Nephron progenitor cell (in vitro differentiated cells): Measurements from ENCODE around the gene TIAM1.

Experiments used
- DNase-seq: peaks from one replicate; pipeline ENCODE4 v3.0.0; 2021
- H3K27ac Mint-ChIP-seq: 2 replicates; pipeline ENCODE4 v1.8.0; 2021; ENCODE audit warnings: mild to moderate bottlenecking, moderate library complexity, mixed read lengths
- H3K27me3 Mint-ChIP-seq: 2 replicates; pipeline ENCODE4 v1.8.0; 2021; ENCODE audit warnings: mild to moderate bottlenecking, low read depth, mixed read lengths; ENCODE audit not compliant: poor library complexity
- H3K36me3 Mint-ChIP-seq: 2 replicates; pipeline ENCODE4 v1.8.0; 2021; ENCODE audit warnings: low read depth, mixed read lengths
- H3K4me1 Mint-ChIP-seq: 2 replicates; pipeline ENCODE4 v1.8.0; 2021; ENCODE audit warnings: mixed read lengths
- H3K4me3 Mint-ChIP-seq: 2 replicates; pipeline ENCODE4 v1.8.0; 2021; ENCODE audit warnings: mild to moderate bottlenecking, moderate library complexity, mixed read lengths
- H3K9me3 Mint-ChIP-seq: 2 replicates; pipeline ENCODE4 v1.8.0; 2021; ENCODE audit warnings: mild to moderate bottlenecking, moderate library complexity, mixed read lengths
- TF ChIP-seq, protein P1 (sequence below): fragments of 200-600 bp; sonication (generic); IDR thresholded peaks from 2 replicates; pipeline ENCODE4 v1.5.0; 2021; ENCODE audit warnings: antibody characterized with exemption

The TIAM1 gene

DNA sequence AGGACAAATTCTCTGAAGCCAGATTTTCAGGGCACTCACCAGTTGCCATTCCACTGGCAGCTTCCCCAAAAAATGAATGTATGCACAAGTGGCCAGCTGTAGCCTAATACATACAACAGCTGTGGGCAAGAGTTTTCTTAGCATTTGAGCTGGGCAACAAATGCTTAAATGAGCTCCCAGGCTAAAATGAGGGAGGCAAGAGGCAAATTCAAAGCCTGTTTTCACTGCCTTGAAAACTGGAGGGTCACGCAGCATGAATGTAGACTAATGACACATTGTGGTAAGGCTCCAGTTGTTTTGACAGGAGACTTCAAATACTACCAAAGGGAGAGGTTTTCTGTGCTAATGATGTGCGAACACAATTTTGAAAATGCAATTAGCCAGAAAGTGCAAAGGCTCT is 88.2 kb downstream of the TIAM1 start:
- no peak overlapping the region for H3K27ac Mint-ChIP-seq
- H3K4me1 Mint-ChIP-seq: peaks cover 27% of the 10 kb centered on the region
- TF ChIP-seq, protein P1, sequence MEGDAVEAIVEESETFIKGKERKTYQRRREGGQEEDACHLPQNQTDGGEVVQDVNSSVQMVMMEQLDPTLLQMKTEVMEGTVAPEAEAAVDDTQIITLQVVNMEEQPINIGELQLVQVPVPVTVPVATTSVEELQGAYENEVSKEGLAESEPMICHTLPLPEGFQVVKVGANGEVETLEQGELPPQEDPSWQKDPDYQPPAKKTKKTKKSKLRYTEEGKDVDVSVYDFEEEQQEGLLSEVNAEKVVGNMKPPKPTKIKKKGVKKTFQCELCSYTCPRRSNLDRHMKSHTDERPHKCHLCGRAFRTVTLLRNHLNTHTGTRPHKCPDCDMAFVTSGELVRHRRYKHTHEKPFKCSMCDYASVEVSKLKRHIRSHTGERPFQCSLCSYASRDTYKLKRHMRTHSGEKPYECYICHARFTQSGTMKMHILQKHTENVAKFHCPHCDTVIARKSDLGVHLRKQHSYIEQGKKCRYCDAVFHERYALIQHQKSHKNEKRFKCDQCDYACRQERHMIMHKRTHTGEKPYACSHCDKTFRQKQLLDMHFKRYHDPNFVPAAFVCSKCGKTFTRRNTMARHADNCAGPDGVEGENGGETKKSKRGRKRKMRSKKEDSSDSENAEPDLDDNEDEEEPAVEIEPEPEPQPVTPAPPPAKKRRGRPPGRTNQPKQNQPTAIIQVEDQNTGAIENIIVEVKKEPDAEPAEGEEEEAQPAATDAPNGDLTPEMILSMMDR: no peak
- no peaks in the 10 kb centered on the region for H3K27me3 Mint-ChIP-seq
- no peak overlapping the region for H3K4me3 Mint-ChIP-seq
- no peaks in the 10 kb centered on the region for H3K9me3 Mint-ChIP-seq
- no peak for DNase-seq
- H3K36me3 Mint-ChIP-seq: peaks cover 11% of the 10 kb centered on the region

DNA sequence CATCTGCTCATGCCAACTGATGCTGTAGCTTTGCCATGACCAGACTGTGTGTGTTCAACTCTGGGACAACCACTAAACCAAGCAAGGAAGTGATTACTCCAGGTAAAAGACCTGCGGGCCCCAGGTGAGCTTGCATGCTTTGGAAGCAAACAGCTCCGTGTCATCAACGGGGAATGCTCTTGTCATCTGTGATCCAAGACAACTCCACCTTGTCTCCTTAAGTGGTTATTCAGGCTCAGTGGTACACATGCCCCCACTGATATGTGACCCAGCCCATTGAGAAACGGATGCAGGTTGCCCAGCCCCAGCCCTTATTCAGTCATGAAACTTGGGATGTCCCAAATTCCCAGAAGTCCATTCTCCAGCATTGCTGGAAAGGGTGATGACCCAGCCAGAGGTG is 89.0 kb downstream of the TIAM1 start:
- H3K9me3 Mint-ChIP-seq: no peaks in the 10 kb centered on the region
- TF ChIP-seq, protein P1: no peak
- peaks cover 17% of the 10 kb centered on the region for H3K36me3 Mint-ChIP-seq
- H3K27ac Mint-ChIP-seq: no peak overlapping the region
- H3K27me3 Mint-ChIP-seq: no peaks in the 10 kb centered on the region
- DNase-seq: no peak
- H3K4me3 Mint-ChIP-seq: no peak overlapping the region
- peaks cover 27% of the 10 kb centered on the region for H3K4me1 Mint-ChIP-seq

DNA sequence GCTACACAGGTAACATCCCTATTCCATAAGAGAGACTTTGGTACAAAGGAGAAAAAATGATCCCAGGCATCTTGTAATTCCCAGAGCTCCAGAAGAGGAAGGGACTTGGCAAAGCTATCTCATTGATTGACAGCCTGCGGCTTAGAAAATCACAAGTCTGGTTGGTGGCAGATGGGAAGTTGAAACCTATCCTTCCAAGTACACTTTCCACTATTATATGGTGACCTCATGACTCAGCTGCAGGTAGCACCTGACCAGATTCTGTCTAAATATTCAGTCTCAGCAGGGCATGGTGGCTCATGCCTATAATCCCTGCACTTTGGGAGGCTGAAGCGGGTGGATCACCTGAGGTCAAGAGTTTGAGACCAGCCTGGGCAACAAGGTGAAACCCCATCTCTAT is 89.9 kb downstream of the TIAM1 start:
- Mint-ChIP-seq H3K27me3 (no peaks in the 10 kb centered on the region), H3K4me3 (no peak overlapping the region), H3K27ac (no peak overlapping the region), H3K9me3 (no peaks in the 10 kb centered on the region), H3K4me1 (peaks cover 27% of the 10 kb centered on the region), H3K36me3 (peaks cover 24% of the 10 kb centered on the region)
- no peak for DNase-seq
- TF ChIP-seq, protein P1: no peak

DNA sequence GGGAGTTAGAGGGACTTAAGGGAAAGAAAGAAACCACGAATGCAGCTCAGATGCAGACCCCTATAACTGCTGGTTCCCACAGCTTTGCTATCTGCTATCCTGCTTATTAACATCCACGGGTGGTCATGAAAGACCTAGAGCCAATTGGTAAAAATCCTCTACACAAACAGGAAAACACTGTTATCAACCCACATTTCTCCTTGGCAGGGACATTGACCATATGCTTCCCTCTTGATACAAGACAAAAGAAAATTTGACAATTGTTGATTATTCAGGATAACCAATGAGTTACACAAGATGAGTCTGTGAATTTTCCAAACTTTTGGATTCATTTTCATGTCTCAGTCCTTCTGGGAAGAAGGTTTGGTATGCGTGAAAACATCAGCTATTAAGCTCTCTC is 90.4 kb downstream of the TIAM1 start:
- H3K27me3 Mint-ChIP-seq: no peaks in the 10 kb centered on the region
- H3K9me3 Mint-ChIP-seq: no peaks in the 10 kb centered on the region
- no peak for DNase-seq
- H3K4me1 Mint-ChIP-seq: peaks cover 27% of the 10 kb centered on the region
- H3K36me3 Mint-ChIP-seq: peaks cover 29% of the 10 kb centered on the region
- H3K27ac Mint-ChIP-seq: no peak overlapping the region
- H3K4me3 Mint-ChIP-seq: no peak overlapping the region
- TF ChIP-seq, protein P1: no peak

DNA sequence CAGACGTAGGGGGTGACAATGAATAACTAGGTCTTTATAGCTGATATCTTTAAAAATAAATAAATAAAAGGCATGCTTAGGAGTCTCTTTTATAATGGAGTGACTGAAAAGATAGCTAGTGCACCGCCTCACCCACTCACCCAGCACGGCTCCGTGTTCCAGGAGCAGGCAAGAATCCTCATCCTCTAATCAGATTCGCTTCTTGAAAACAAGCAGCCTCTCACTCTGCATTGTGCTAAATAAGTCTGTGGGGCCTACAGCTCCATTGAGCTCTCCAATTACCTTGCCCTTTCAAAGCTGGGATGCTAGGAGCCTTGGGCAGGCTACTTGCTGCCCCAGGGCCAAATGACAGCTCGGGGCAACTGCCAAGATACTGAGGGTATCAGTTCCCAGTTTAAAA is 91.5 kb downstream of the TIAM1 start:
- no peak for DNase-seq
- TF ChIP-seq, protein P1: no peak
- H3K27me3 Mint-ChIP-seq: no peaks in the 10 kb centered on the region
- H3K4me1 Mint-ChIP-seq: peaks cover 20% of the 10 kb centered on the region
- H3K36me3 Mint-ChIP-seq: peaks cover 40% of the 10 kb centered on the region
- H3K4me3 Mint-ChIP-seq: no peak overlapping the region
- H3K9me3 Mint-ChIP-seq: no peaks in the 10 kb centered on the region
- H3K27ac Mint-ChIP-seq: peak overlapping the region; percentile 11

DNA sequence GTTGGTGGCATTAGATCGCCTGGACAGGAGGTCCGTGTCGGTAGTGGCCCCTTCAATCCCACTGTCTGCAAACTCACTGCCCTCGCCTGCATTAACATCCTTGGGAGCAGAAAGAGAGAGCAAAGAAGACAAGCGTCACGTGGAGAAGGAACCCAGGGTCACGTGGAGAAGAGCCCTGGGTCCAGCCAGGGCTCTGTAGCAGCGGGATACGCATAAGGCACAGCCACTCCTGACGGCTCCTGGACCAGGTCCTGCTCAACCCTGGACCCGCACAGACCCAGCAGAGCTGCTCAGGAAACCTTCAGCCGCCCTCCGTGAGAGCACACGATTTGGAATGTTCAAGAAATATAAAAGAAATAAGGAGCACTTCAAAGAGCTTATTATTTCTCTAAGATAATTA is 92.0 kb downstream of the TIAM1 start:
- H3K4me3 Mint-ChIP-seq: no peak overlapping the region
- H3K27ac Mint-ChIP-seq: no peak overlapping the region
- no peak for DNase-seq
- TF ChIP-seq, protein P1: no peak
- H3K9me3 Mint-ChIP-seq: no peaks in the 10 kb centered on the region
- peaks cover 42% of the 10 kb centered on the region for H3K36me3 Mint-ChIP-seq
- H3K4me1 Mint-ChIP-seq: peaks cover 16% of the 10 kb centered on the region
- no peaks in the 10 kb centered on the region for H3K27me3 Mint-ChIP-seq
